ENCODE data around the gene AMH.
A peak's percentile ranks its signal among the peaks of the same experiment; 100 is the strongest.

AMH gene

DNA sequence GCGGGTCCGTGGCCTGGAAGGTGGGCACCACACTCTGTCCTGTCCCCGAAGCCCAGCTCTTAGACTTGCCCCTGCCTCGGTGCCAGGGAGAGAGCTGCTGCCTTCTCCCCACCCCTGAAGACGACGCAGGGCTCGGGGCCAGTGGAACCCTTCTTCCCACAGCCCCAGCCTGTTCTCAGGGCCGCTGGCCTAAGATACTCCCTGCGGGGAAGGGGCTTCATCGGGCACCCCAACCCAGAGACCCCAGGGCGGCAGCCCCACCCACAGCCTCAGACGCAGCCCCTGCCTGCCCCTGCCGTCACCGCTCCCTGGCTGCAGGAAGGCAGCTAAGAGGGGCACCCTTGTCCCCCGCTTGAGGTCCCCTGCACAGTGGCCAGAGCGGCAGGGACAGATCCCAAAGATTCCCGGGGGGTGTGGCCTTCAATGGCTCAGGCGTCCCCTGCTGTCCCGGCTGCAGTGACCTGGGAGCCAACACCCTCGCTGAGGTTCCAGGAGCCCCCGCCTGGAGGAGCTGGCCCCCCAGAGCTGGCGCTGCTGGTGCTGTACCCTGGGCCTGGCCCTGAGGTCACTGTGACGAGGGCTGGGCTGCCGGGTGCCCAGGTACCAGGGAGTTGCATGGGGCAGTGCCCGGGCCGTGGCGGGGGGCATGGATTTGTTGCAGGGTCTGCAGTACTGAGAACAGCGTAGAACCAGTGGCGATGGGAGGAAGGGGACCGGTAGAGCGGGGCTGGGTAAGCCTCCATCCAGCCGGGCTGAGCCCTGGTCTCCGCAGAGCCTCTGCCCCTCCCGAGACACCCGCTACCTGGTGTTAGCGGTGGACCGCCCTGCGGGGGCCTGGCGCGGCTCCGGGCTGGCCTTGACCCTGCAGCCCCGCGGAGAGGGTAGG lies 1.0 kb downstream of the AMH start:
- no peak for DNase-seq (ENCODE audit: low read depth)

DNA sequence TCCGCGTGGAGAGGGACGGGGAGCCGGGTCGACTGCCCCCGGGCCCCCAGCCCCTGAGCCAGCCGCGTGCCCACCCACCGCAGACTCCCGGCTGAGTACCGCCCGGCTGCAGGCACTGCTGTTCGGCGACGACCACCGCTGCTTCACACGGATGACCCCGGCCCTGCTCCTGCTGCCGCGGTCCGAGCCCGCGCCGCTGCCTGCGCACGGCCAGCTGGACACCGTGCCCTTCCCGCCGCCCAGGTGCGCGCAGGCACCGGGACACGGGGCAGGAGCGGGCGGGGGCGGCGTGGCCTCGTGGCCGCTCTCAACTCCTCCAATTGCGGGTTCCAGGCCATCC lies 1.6 kb downstream of the AMH start:
- no peak for DNase-seq (ENCODE audit: low read depth)

- DNase-seq (ENCODE audit: low read depth), result no peak
Observed at GRCh38 chr19:2251106-2252054, 2.3 kb downstream of the AMH start.

DNA sequence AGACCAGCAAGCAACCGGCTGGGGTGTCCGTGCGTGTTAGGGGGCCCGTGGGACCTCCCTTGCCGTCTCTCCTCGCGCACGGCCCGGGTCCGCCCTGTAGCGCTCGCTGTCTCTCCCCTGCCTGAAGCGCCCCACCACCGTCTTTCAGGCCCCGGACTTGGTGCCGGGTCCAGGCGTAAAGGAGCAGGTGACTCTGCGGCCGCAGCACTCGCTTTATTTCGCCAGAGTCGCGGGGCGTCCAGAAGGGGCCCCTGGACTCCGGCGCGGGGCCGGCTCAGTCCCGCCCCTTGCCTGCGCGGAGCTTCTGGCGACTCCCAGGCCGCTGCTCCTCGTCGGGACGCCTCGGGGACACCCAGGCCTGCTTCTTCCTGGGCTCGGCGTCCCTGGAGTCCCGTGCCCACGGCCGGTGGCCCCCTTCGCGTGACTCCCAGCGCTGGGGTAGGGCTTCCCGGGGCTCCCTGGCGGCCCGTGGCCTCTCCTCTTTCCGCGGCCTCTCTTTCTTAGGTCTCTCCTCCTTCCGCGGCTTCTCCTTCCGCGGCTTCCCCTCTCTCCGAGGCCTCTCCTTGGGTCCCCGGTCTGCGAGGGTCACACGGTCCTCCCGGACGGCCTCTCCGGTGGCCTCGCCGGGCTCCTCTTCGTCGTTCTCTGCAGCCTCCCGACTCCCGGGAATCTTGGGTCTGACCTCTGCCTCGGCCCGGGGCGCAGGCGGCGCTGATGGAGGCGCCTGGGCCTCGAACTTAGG lies 3.1 kb downstream of the AMH start:
- no peak for DNase-seq (ENCODE audit: low read depth)

- no peak for DNase-seq (ENCODE audit: low read depth)
Observed at GRCh38 chr19:2252797-2253105, 3.6 kb downstream of the AMH start.

- no peak for DNase-seq (ENCODE audit: low read depth)
Observed at GRCh38 chr19:2253106-2254063, 4.3 kb downstream of the AMH start.

GRCh38 chr19:2254064-2254872 lies 5.1 kb downstream of the AMH start:
- no peak for DNase-seq (ENCODE audit: low read depth)

GRCh38 chr19:2255112-2255845 lies 6.2 kb downstream of the AMH start:
- DNase-seq (ENCODE audit: low read depth), result no peak

DNA sequence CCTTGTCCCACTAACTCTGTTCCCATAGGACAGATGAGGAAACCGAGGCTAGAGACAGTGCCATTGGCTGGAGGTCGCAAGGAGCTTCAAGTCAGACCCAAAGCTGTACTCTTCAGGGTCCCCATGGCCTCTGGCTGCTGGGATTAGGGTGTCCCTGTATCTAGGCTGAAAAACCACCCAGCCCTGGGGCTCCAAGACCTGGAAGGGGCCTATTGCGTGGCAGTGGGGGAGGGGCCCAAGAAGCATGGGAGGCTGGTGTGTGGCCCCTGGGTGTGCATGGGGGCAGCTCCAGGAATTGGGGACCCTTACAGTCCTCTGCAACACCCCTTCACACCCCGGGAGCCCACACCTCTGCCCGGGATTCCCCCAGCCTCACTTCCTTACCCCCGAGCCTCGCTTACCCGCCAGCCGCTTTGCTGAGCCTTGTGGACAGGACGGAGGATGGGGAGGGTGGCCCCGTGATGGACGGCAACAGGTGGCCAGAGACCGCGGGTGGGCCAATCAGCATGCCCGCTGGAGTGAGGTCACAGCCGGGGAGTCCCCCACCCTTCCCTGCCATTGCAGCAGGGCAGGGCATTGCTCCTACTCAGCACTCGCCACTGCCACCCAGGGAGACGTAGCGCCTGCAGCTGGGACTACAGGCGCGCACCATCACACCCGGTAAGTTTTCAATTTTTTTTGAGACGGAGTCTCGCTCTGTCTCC lies 7.0 kb downstream of the AMH start, which contains the start of gene JSRP1:
TSS of gene JSRP1 (minus strand) at position 436 of the 704 bp plus-strand sequence. CDS start 1,103 bp downstream, outside the sequence.
- no peak for DNase-seq (ENCODE audit: low read depth)

- DNase-seq (ENCODE audit: low read depth), result no peak
Observed at GRCh38 chr19:2259336-2259735, 10.2 kb downstream of the AMH start.

DNA sequence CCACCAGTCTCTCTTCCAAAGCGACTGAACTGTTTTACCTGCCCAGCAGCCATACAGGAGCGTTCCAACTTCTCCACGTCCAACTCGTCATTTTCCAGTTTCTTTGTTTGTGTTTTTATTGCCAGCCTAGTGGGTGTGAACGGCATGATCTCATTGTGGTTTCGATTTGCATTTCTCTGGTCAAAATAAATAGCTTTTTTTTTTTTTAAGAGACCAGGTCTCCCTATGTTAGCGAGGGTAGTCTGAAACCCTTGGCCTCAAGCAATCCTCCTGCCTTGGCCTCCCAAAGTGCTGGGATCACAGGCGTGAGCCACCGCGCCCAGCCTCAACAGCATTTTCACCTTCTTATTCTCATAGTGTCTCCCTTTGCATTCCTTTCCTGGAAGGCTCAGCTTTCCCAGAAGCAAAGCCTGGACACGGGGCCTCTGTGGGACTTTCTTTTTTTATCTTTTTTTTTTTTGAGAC lies 11.2 kb downstream of the AMH start:
- no peak for DNase-seq (ENCODE audit: low read depth)

- DNase-seq (ENCODE audit: low read depth), result no peak
Observed at GRCh38 chr19:2261438-2262172, 12.5 kb downstream of the AMH start.

GRCh38 chr19:2266183-2266993 lies 17.3 kb downstream of the AMH start:
- DNase-seq (ENCODE audit: low read depth), result no peak

GRCh38 chr19:2268480-2268830 lies 19.3 kb downstream of the AMH start:
- no peak for DNase-seq (ENCODE audit: low read depth)

DNA sequence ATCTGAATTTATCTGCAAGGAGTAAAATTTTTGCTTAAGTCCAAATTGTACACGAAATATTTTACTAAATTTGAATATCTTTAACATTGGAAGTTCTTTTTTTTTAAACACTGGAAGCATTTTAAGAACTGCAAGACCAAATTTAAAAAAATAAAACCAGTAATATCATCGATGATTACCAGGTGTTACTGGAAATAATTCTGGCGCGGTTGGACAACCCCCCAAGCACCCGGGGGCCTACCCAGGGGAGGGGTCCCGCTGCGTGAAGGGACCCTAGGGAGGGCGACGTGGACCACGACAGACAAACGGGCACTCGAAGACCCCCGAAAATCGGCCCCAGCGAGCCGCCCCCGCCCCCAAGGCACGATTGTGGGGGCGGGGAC lies 19.7 kb downstream of the AMH start:
- DNase-seq (ENCODE audit: low read depth), result no peak

DNA sequence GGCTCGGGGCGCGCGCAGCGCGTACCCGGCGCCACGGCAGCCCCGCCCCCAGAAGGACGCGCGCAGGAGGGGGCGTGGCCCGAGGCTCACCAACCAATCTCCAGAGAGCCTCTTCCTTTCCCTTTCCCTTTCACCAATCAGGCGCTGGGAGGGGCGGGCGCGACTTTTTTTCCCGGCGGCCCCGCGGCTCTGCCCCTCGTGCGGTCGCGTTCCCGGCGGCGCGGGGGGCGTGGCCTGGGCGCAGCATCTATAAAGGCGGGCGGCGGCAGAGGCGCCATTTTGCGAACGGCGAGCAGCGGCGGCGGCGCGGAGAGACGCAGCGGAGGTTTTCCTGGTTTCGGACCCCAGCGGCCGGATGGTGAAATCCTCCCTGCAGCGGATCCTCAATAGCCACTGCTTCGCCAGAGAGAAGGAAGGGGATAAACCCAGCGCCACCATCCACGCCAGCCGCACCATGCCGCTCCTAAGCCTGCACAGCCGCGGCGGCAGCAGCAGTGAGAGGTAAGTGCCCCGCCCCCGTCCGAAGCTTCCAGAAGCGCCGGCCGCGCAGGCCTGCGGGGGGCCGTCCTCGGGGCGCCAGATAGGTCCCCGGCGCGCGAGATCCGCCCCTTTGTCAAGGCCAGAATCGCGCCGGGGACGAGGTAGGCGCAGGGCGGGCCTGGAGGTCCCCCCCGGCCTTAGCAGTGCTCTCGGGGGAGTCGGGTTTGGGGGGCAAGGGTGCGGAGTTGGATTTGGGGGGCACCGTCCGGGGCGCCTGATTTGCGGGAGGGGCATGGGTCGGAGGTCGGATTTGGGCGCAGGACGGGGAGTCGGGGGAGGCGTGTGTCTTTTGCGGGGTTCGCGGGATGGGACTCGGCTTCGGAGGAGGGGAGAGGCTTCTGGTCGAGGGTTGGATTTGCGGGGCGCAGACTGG lies 20.4 kb downstream of the AMH start:
- peak; percentile 67 for DNase-seq (ENCODE audit: low read depth)

DNA sequence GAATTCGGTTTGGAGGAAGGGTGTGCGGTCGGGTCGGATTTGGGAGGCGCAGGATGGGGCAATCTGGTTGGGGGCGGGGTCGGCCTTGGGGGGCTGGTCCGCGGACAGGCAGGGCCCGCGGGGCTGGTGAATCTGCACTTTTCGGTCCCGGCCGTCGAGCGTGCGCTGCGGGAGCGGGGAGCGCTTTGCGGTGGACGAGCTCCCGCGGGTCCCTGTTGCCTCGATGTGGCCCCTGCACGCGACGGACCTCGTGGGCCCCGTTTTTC lies 21.0 kb downstream of the AMH start:
- DNase-seq (ENCODE audit: low read depth), result no peak
